ENCODE measurements around the gene RNF19B.

The RNF19B gene

GRCh38 chr1:32981003-32981901 lies 16.6 kb upstream of the RNF19B start:
- no peak for TF ChIP-seq CTCF (IDR thresholded peaks at IDR 0.05)

GRCh38 chr1:32980080-32980479 lies 15.5 kb upstream of the RNF19B start:
- TF ChIP-seq CTCF (IDR thresholded peaks at IDR 0.05) = no peak

- no peak for TF ChIP-seq CTCF (IDR thresholded peaks at IDR 0.05)
Measured at GRCh38 chr1:32978854-32979253, 14.2 kb upstream of the RNF19B start.

GRCh38 chr1:32977546-32978087 lies 13.0 kb upstream of the RNF19B start:
- no peak for TF ChIP-seq CTCF (IDR thresholded peaks at IDR 0.05)

- no peak for TF ChIP-seq CTCF (IDR thresholded peaks at IDR 0.05)
Measured at GRCh38 chr1:32972814-32973428, 8.3 kb upstream of the RNF19B start.

- TF ChIP-seq CTCF (IDR thresholded peaks at IDR 0.05) = no peak
Measured at GRCh38 chr1:32971576-32971975, 7.0 kb upstream of the RNF19B start.

- TF ChIP-seq CTCF (IDR thresholded peaks at IDR 0.05) = no peak
Measured at GRCh38 chr1:32971156-32971555, 6.5 kb upstream of the RNF19B start.
